HG02884 (cell line): ENCODE data around the gene EVX1.

ENCODE experiments used
- ATAC-seq: cut with Tn5 transposase; IDR thresholded peaks from one replicate; pipeline ENCODE4 v1.9.1; 2021; ENCODE audit warnings: mild to moderate bottlenecking, moderate library complexity; ENCODE audit not compliant: unreplicated experiment

EVX1 gene

GRCh38 chr7:27204851-27205322 is 37.7 kb upstream of the EVX1 start:
- ATAC-seq: no peak

- ATAC-seq: no peak
Measured at GRCh38 chr7:27205325-27206280, 37.0 kb upstream of the EVX1 start.

GRCh38 chr7:27207348-27207985 is 35.1 kb upstream of the EVX1 start:
- no peak for ATAC-seq

- no peak for ATAC-seq
Measured at GRCh38 chr7:27208998-27209397, 33.6 kb upstream of the EVX1 start.

DNA sequence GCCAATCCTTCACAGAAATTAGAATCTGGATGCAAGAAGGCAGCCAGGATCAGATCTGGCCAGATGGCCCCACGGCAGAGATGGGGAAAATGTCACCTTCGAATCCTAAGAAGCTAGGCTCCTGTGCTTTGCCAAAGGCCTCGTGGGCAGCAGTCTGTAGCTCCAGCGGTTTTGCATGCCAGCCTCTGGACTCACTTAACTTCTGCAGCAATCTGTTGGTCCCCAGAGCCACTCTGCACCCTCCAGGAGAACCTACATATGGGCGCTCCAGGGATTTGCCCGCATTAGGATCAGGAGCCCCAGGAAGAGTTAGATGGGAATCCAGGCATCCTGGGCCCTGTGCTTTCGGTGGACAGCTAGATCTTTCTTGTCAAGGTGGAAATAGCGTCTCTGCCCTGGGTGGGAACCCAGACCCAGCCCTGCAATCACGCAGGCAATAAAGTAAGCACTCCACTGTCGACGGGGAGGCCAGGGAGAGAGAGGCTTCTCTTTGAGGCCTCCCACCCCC is 32.6 kb upstream of the EVX1 start:
- ATAC-seq: no peak

DNA sequence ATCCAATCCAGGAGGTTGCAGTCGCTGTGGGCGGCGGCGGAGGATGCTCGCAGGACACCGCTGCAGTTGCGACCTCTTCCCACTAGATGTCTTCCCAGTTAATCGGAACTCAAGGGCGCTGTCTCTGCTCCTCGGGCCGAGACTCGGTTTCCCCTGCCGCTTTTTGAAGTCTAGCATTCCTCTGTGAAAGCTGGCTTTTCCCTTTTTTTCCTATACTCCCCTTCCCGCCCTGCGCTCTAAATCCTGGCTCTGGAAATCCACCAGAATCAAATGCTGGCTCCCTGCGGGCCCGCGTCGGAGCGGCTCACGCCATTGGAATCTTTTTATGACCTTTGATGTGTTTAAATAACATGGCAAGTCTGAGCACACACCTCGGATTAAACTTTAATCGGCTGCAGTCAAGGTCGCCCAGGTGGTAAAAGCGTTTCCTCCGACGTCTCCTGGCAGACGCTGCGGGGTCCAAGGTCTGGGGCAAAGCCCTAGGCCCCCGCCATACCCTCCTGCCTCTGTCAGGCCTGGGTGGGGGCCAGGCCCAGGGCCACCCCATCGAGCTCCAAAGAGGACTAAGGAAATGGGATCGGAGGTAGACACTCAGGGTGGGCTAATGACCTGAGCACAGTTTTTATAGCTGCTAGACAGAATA is 32.0 kb upstream of the EVX1 start:
- no peak for ATAC-seq

DNA sequence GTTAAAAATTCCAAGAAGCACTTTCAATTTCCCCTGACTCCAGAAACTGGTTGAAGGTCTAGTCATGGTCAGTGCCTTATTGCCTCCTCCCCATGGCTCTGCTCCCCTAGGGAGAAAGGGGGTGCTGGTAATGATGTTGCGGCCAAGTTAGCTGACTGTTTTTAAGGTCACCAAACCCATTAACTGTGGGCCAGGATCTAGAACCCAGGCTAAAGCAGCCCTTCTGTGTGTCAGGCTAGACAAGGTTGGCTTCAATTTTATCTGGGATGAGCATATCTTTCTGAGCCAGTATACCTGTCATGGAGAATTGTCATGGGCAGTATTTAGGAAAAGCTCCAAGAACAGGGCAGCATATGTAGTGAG is 31.5 kb upstream of the EVX1 start:
- ATAC-seq: no peak

DNA sequence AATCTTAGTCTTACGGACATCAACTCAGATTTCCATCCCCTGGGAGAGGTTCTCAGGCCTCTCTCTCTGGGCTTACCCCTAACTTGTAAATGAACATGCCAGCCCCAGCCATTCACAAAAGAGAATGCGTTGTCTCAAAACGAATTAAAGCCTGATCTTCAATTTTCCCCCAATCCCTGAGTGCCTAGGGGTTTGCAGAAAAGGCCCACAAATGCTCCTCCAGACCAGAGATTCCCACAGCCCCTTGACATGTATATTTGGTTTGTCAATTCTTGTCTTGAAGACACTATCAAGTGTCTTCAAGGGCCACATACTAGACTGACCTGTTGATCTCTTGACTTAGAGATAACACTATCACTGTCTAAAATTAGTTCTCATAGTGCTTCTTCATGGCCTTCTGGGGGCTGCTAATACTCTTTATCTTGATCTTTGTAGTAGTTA is 30.8 kb upstream of the EVX1 start:
- no peak for ATAC-seq

- no peak for ATAC-seq
Measured at GRCh38 chr7:27212497-27213432, 29.8 kb upstream of the EVX1 start.

DNA sequence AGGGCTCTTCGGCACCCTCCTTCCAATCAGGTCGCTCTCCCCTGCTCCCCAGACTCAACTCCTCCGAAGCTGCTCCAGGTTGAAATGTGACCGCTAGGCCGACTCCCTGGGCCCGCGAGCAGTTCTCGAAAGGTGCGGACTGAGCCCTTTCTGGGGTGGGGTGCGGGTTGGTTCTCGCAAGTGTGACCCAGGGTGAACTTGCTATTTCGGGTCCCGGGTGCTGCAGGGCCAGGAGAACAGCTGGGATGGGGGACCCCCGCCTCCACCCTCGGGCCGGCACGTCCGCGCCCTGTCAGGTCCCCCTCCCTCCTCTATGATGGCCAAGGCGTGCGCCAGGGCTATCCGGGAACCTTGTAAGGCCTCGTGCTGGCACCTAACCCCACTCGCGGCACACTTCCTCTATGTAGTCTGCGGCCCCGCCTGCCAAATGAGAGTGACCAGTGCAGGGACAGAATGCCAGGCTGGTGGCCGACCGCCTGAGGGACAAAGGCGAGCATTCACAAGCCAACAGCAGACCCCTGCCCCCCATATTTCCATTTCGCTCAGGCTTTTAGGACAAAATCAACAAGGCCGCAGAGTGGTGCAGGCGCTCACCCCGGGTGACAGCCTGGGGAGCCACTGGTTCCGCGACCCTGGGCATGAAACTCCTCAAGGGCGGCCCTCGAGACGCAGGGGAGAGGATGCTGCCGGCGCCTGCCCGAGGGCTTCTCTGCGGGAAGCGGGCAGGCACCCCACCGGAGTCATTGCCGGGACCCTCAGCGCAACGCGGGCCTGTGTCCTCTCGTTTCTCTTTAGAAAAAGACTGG is 29.0 kb upstream of the EVX1 start:
- ATAC-seq: no peak

DNA sequence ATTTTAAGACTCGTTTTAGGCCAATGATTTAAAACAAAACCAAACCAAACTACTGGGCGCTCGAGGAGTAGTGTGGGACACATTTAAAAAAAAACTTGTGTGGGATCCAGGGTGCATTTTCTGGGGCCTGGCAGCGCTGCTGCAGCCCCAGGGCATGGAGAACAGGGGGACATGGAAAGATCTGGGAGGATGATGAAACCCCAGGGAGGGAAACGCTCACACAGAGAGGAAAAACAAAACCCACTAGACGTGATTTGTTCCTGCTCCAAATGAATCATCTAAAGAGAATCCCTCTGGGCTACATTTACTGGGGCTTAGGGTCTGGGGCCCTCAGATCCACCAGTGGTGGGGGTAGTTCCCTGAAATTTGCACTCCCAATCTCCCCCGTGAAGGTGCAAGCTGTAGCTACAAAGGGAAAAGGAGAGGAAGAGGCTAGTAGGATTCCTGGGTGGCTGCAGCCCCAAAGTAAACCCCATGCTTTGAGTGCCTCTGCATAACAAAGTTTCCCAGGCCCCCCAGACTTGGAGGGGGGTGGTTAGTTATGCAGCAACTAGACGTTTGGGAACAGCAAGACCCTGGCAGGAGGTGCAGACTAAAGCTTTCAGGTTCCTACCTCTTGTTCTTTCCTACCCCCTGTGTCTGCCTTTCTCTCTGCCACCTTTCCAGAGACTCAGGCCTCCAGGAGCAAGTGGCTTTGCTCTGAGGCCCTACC is 28.2 kb upstream of the EVX1 start:
- no peak for ATAC-seq

GRCh38 chr7:27215356-27215755 is 27.2 kb upstream of the EVX1 start:
- ATAC-seq: no peak

- ATAC-seq: no peak
Measured at GRCh38 chr7:27217951-27218350, 24.7 kb upstream of the EVX1 start.

DNA sequence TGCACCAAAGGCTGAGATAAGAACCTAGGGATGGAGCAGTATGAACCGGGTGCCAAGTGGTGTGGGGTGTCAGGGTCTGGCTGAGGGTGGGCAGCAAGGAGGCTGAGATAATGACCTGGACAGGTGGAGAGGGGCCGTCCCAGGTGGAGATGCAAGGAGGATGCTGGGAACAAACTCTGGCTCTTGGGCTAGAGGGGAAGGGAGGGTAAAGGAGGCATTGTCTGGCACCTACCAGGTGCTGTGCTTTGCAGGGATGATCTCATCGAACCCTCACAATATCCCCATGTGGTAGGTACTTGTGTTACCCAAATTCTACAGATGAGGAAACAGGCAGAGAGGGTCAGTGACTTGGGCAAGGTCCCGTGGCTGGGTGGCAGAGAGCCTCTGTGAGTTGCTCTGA is 22.8 kb upstream of the EVX1 start:
- no peak for ATAC-seq

DNA sequence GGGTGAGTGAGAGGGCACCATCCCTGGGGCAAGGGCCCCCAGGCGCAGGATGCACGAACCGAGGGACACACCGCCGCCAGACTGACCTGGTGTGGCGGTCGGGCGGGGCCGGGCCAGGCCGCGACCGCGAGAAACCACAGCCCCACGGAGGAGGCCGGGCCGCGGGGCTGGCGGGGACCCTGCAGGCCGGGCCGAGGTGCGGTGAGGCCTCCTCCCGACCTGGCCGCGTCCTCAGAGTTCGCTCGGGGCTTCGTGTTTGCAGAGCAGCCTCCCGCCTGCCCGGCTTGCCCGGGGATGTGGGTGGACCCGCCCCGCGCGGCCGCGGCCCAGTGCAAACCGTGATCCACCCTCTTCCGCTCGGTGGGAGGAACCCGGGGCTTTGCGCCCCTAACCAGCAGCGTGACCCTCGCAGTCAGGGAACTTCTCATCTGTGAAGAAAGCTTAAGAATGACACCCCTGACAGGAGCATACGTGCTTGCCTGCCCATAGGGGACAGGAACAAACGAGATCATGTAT is 22.1 kb upstream of the EVX1 start:
- ATAC-seq: no peak

DNA sequence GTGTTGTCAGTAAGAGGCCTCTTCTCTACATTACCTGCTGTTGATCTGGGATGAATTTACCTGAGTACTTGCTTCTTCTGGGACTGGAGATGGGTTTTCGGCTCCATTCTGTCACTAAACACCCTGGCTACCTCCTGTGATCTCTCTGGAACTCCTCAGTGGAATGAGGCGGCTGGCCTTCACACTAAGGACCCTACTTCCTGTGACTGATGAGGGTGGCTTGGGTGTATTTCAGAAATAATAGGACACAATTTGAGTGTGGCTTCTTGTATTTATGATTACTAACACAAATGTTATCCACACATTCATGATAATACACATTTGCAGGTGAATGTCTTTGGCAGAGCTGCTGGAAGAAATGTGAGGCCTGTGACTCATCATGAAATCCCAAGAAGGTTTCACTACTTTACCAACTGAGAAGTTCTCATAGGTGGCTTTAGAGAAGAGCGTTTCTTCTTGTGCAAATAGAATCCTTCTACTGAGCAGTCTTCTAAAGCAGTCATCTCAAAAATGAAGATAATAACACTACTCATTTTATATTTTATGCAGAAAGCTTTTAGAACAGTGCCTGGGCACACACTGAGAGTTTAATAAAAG is 21.3 kb upstream of the EVX1 start:
- no peak for ATAC-seq

- ATAC-seq: no peak
Measured at GRCh38 chr7:27223941-27224575, 18.5 kb upstream of the EVX1 start.
